Body of pancreas (tissue), 4 donors: Measurements from ENCODE around the gene LTB.

Source experiments
- CTCF ChIP-seq, 7 experiments: fragments of 450-650 bp in 4 of 7; fragments of 200-600 bp in 3 of 7; sonication (generic) in 3 of 7; IDR thresholded peaks; one replicate each; pipeline ENCODE4 v1.5.1; 2016 to 2019; ENCODE audit warnings: antibody characterized with exemption in 7 of 7
- POLR2A ChIP-seq, 3 donors: fragments of 450-650 bp; IDR thresholded peaks; one replicate each; pipeline ENCODE4 v1.6.1; 2016; ENCODE audit warnings: antibody characterized with exemption in 3 of 3, mild to moderate bottlenecking in 2 of 3

DNA sequence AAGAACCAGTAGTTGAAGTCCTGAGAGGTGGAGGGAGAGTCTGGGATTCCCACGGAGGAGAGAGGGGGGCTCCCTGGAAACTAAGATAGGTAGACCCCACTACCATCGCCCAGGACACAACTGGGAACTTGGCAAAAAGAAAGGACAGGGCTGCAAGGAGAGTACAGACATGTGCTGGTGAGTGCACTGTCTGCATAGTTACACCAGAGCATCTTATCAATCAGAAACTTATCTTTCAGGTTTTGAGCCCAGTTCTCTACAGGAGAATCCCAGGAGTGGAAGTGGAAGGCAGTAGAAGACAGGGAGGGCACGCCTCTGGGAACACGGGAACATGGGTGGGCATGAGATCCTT lies 22.6 kb downstream of the LTB start:
- no peak for TF ChIP-seq CTCF (IDR thresholded peaks at IDR 0.05)
- no peak for TF ChIP-seq POLR2A (IDR thresholded peaks at IDR 0.05)
